Activated gamma-delta T cell (primary cell): Measurements from ENCODE around the gene TUBB1.

Experiments
- DNase-seq: peaks from one replicate; lab custom pipeline; 2025; lab: John Stamatoyannopoulos, UW

The TUBB1 gene

GRCh38 chr20:58989196-58989595 is 30.0 kb upstream of the TUBB1 start:
- no peak for DNase-seq

GRCh38 chr20:58990651-58991445 is 28.4 kb upstream of the TUBB1 start:
- DNase-seq, result no peak

- no peak for DNase-seq
Measured at GRCh38 chr20:58991715-58992114, 27.5 kb upstream of the TUBB1 start.

- DNase-seq, result no peak
Measured at GRCh38 chr20:58992911-58993310, 26.3 kb upstream of the TUBB1 start.

- no peak for DNase-seq
Measured at GRCh38 chr20:58993332-58994248, 25.6 kb upstream of the TUBB1 start.

- DNase-seq, result no peak
Measured at GRCh38 chr20:58994390-58995159, 24.7 kb upstream of the TUBB1 start.

- DNase-seq, result no peak
Measured at GRCh38 chr20:58995461-58996225, 23.6 kb upstream of the TUBB1 start.

GRCh38 chr20:58996226-58996611 is 23.0 kb upstream of the TUBB1 start:
- DNase-seq, result no peak

- no peak for DNase-seq
Measured at GRCh38 chr20:58997141-58997770, 22.0 kb upstream of the TUBB1 start.

GRCh38 chr20:58998656-58999055 is 20.6 kb upstream of the TUBB1 start:
- DNase-seq, result no peak

GRCh38 chr20:59000326-59000725 is 18.9 kb upstream of the TUBB1 start:
- DNase-seq, result no peak

GRCh38 chr20:59001068-59001448 is 18.2 kb upstream of the TUBB1 start:
- no peak for DNase-seq

GRCh38 chr20:59001449-59002171 is 17.6 kb upstream of the TUBB1 start:
- DNase-seq, result no peak

GRCh38 chr20:59002388-59002787 is 16.8 kb upstream of the TUBB1 start:
- DNase-seq, result no peak

GRCh38 chr20:59002874-59003399 is 16.3 kb upstream of the TUBB1 start:
- no peak for DNase-seq

GRCh38 chr20:59003836-59004492 is 15.3 kb upstream of the TUBB1 start:
- no peak for DNase-seq

- DNase-seq, result no peak
Measured at GRCh38 chr20:59004493-59004762, 14.8 kb upstream of the TUBB1 start.

- DNase-seq, result no peak
Measured at GRCh38 chr20:59004763-59005522, 14.3 kb upstream of the TUBB1 start.

- DNase-seq, result no peak
Measured at GRCh38 chr20:59005523-59006166, 13.6 kb upstream of the TUBB1 start.
